SJSA1 (cell line): ENCODE data around the gene SEPSECS. TPM values are rescaled to one million over a fixed set of nuclear protein-coding genes. Genes with fewer than 3 reads are reported as not detected.

Experiments used
- DNase-seq, 2 experiments: peaks; one replicate each; pipeline ENCODE4 v3.0.0-alpha.2; 2015 to 2020; ENCODE audit warnings: low spot score in 2 of 2, low read depth in 1 of 2
- H3K27ac ChIP-seq: fragments of 250-450 bp; sonication (Bioruptor Pico); 2 replicates; pipeline ENCODE4 v1.5.1; 2020; ENCODE audit warnings: mild to moderate bottlenecking, moderate library complexity
- H3K27me3 ChIP-seq: fragments of 250-450 bp; sonication (Bioruptor Pico); replicated peaks from 2 replicates; pipeline ENCODE4 v1.5.1; 2020; ENCODE audit warnings: mild to moderate bottlenecking, moderate library complexity
- H3K36me3 ChIP-seq: fragments of 250-450 bp; sonication (Bioruptor Pico); 2 replicates; pipeline ENCODE4 v1.5.1; 2020; ENCODE audit warnings: mild to moderate bottlenecking
- H3K4me1 ChIP-seq: fragments of 250-450 bp; sonication (Bioruptor Pico); replicated peaks from 2 replicates; pipeline ENCODE4 v1.6.1; 2021; ENCODE audit warnings: mild to moderate bottlenecking
- H3K4me3 ChIP-seq: fragments of 250-450 bp; sonication (Bioruptor Pico); 2 replicates; pipeline ENCODE4 v1.5.1; 2020; ENCODE audit warnings: mild to moderate bottlenecking
- H3K9me3 ChIP-seq: fragments of 250-450 bp; sonication (Bioruptor Pico); replicated peaks from 2 replicates; pipeline ENCODE4 v1.5.1; 2020; ENCODE audit warnings: mild to moderate bottlenecking
- total RNA-seq: library from RNA; depleted of rRNA; stranded (reverse); fragments of >200 nt; shearing (Covaris generic); gene quantifications from 2 replicates; pipeline ENCODE4 v1.2.3, GENCODE V29; 2014

SEPSECS gene
- total RNA-seq, 1 experiment from 2014 or later = 5.6 TPM

- H3K4me1 ChIP-seq = peaks cover 19% of the 10 kb centered on the region
- H3K36me3 ChIP-seq = no peaks in the 10 kb centered on the region
- no peak overlapping the region for H3K27ac ChIP-seq
- H3K27me3 ChIP-seq = no peaks in the 10 kb centered on the region
- H3K4me3 ChIP-seq = no peak overlapping the region
- no peaks in the 10 kb centered on the region for H3K9me3 ChIP-seq
- DNase-seq = no peak
These were observed 9.2 kb upstream of the SEPSECS start for GRCh38 chr4:25169446-25169845.

DNA sequence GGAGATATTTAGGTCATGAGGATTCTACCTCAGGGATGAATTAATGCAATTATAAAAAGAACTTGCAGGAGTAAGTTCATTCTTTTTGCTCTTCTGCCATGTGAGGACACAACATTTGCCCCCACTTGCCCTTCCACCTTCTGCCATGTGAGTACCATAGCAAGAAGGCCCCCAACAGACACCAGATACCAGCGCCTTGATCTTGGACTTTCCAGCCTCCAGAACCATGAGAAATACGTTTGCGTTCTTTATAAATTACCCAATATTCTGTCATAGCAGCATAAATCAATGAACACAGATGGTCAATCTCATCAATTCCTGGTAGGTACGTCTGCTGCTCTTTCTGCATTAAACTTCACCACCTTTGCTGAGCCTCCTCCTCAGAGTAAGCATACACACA is 5.7 kb upstream of the SEPSECS start:
- Histone ChIP-seq H3K27me3 (no peaks in the 10 kb centered on the region), H3K4me1 (0 out of 2 replicates have a peak, but pooled peaks cover 7% of the 10 kb centered on the region), H3K9me3 (no peaks in the 10 kb centered on the region), H3K36me3 (no peaks in the 10 kb centered on the region), H3K27ac (no peak overlapping the region), H3K4me3 (no peak overlapping the region)
- no peak for DNase-seq

- Histone ChIP-seq H3K4me3 (no peak overlapping the region), H3K4me1 (0 out of 2 replicates have a peak, but pooled peaks cover 10% of the 10 kb centered on the region), H3K9me3 (no peaks in the 10 kb centered on the region), H3K36me3 (0 out of 2 replicates have a peak, but pooled peaks cover 3% of the 10 kb centered on the region), H3K27ac (no peak overlapping the region), H3K27me3 (no peaks in the 10 kb centered on the region)
- no peak for DNase-seq
These were observed 2.9 kb upstream of the SEPSECS start for GRCh38 chr4:25163196-25163595.

- 0 out of 2 replicates have a peak, but pooled peaks cover 10% of the 10 kb centered on the region for H3K4me1 ChIP-seq
- DNase-seq = no peak
- H3K27me3 ChIP-seq = no peaks in the 10 kb centered on the region
- 0 out of 2 replicates have a peak, but pooled peaks cover 3% of the 10 kb centered on the region for H3K36me3 ChIP-seq
- no peak overlapping the region for H3K27ac ChIP-seq
- H3K4me3 ChIP-seq = no peak overlapping the region
- H3K9me3 ChIP-seq = no peaks in the 10 kb centered on the region
These were observed 2.3 kb upstream of the SEPSECS start for GRCh38 chr4:25162566-25162965.

GRCh38 chr4:25161593-25161950 is 1.3 kb upstream of the SEPSECS start:
- Histone ChIP-seq H3K36me3 (0 out of 2 replicates have a peak, but pooled peaks cover 3% of the 10 kb centered on the region), H3K9me3 (no peaks in the 10 kb centered on the region), H3K4me1 (0 out of 2 replicates have a peak, but pooled peaks cover 10% of the 10 kb centered on the region), H3K27ac (peak overlapping the region; percentile 83), H3K4me3 (peak overlapping the region; percentile 81), H3K27me3 (no peaks in the 10 kb centered on the region)
- DNase-seq = peak in 1 of 2 experiments; percentile 26

GRCh38 chr4:25160714-25161592 is 704 bp upstream of the SEPSECS start:
- H3K27ac ChIP-seq = peak overlapping the region; percentile 83
- no peaks in the 10 kb centered on the region for H3K9me3 ChIP-seq
- peak overlapping the region; percentile 81 for H3K4me3 ChIP-seq
- H3K36me3 ChIP-seq = 0 out of 2 replicates have a peak, but pooled peaks cover 3% of the 10 kb centered on the region
- no peaks in the 10 kb centered on the region for H3K27me3 ChIP-seq
- 0 out of 2 replicates have a peak, but pooled peaks cover 10% of the 10 kb centered on the region for H3K4me1 ChIP-seq
- peak in 1 of 2 experiments; percentile 33 for DNase-seq

DNA sequence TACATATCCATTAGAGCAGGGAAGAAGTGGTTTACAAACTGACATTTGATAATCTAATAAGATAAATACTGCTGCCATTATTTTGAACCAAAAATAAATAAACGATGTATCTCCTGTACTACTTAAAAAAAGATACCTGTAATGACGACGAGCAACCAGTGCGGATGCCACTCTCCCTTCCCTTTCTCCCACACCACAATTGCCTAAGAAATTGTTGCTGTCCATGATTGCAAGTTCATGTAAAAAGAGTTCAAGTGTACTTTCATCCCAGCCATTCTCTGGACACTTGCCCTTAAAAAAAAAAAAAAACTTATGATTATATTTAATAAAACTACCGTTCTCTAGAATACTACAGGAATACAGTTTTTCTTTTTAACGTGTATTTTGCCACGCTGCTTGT is 1.4 kb downstream of the SEPSECS start:
- Histone ChIP-seq H3K9me3 (no peaks in the 10 kb centered on the region), H3K36me3 (0 out of 2 replicates have a peak, but pooled peaks cover 3% of the 10 kb centered on the region), H3K27ac (no peak overlapping the region), H3K4me1 (0 out of 2 replicates have a peak, but pooled peaks cover 10% of the 10 kb centered on the region), H3K4me3 (no peak overlapping the region), H3K27me3 (no peaks in the 10 kb centered on the region)
- DNase-seq = no peak

GRCh38 chr4:25157081-25157480 is 3.2 kb downstream of the SEPSECS start:
- H3K36me3 ChIP-seq = 0 out of 2 replicates have a peak, but pooled peaks cover 3% of the 10 kb centered on the region
- no peak for DNase-seq
- 0 out of 2 replicates have a peak, but pooled peaks cover 5% of the 10 kb centered on the region for H3K4me1 ChIP-seq
- H3K27ac ChIP-seq = no peak overlapping the region
- H3K9me3 ChIP-seq = no peaks in the 10 kb centered on the region
- H3K27me3 ChIP-seq = no peaks in the 10 kb centered on the region
- H3K4me3 ChIP-seq = no peak overlapping the region

- 0 out of 2 replicates have a peak, but pooled peaks cover 2% of the 10 kb centered on the region for H3K4me1 ChIP-seq
- H3K36me3 ChIP-seq = 0 out of 2 replicates have a peak, but pooled peaks cover 3% of the 10 kb centered on the region
- no peak overlapping the region for H3K27ac ChIP-seq
- H3K27me3 ChIP-seq = no peaks in the 10 kb centered on the region
- no peaks in the 10 kb centered on the region for H3K9me3 ChIP-seq
- no peak for DNase-seq
- H3K4me3 ChIP-seq = no peak overlapping the region
These were observed 4.3 kb downstream of the SEPSECS start for GRCh38 chr4:25155947-25156346.

DNA sequence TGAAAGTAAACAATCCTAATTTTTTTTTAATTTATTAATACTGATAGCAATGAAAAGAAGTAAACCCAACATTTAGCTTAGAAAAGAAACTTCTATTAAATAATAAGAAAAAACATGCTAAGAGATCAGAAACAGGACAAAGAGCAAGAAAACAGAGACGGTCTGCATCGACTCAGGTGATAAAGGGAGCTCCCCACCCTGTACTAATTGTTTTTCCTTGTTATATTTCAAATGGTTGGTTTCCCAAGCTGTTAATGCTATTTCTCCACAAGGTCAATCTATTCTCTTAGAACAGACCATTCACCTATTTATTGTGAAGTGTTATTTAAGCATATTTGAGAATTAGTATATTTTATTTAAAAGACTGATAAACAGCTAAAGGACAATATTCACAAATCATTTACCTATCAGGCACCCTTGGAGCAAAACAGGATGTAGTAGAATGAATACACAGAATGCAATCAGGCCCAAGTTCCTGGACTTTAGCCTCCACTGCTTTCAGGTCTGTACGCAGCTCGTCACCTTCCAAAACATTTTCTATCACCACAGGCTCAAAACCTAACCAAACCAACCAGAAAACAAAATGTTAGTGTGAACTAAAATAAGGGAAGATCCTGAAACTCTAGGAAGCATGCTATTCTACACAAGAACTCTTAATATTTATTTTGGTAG is 5.5 kb downstream of the SEPSECS start:
- no peak for DNase-seq
- no peaks in the 10 kb centered on the region for H3K9me3 ChIP-seq
- H3K4me3 ChIP-seq = no peak overlapping the region
- H3K36me3 ChIP-seq = no peaks in the 10 kb centered on the region
- H3K27me3 ChIP-seq = no peaks in the 10 kb centered on the region
- 0 out of 2 replicates have a peak, but pooled peaks cover 2% of the 10 kb centered on the region for H3K4me1 ChIP-seq
- H3K27ac ChIP-seq = no peak overlapping the region

DNA sequence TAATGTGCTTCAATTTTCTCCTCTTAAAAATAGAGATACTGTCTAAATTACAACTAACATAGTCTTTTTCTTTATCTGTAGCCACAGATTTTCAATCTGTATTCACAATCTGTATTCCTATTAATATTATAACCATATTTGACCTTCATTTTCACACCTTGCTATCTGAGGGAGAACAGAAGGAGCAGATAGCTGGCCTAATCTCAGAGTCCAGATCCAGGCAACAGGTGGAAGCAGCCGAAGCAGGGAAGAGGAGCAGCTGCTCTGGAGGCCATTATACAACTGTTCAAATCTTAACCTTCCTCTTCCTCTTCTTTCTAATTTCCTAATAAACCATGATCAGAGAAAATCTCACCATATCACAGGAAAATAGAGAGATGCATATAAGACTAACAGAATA is 14.2 kb downstream of the SEPSECS start:
- no peaks in the 10 kb centered on the region for H3K9me3 ChIP-seq
- H3K4me1 ChIP-seq = no peaks in the 10 kb centered on the region
- H3K27me3 ChIP-seq = no peaks in the 10 kb centered on the region
- H3K4me3 ChIP-seq = no peak overlapping the region
- DNase-seq = no peak
- no peak overlapping the region for H3K27ac ChIP-seq
- no peaks in the 10 kb centered on the region for H3K36me3 ChIP-seq

DNA sequence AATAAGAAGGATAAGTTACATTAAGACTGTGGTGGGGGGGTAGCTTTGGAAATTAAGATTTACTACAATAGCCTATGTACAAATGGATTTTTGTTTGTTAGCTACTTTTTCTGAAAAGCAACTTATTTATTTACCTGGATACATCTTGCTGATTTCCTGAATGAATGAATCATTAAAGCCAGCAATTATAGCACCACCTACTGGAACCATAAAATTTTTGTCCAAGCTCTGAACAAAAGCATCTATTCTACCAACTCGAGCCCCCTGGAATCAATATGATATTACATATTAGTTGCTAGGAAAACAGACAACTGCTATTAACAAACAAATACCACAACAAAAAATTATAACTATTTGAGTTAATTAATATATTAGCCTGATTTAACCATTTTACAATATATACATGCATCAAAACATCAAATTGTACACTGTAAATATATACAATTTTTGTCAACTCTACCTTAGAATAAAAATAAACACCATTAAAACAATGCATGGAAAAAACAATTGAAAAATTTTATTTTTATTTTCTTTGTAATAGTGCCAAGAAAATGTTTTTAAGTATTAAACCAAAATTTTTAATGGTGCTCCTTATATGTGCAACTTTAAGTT is 15.3 kb downstream of the SEPSECS start:
- Histone ChIP-seq H3K9me3 (no peaks in the 10 kb centered on the region), H3K27me3 (no peaks in the 10 kb centered on the region), H3K36me3 (no peaks in the 10 kb centered on the region), H3K4me3 (no peak overlapping the region), H3K4me1 (no peaks in the 10 kb centered on the region), H3K27ac (no peak overlapping the region)
- no peak for DNase-seq

DNA sequence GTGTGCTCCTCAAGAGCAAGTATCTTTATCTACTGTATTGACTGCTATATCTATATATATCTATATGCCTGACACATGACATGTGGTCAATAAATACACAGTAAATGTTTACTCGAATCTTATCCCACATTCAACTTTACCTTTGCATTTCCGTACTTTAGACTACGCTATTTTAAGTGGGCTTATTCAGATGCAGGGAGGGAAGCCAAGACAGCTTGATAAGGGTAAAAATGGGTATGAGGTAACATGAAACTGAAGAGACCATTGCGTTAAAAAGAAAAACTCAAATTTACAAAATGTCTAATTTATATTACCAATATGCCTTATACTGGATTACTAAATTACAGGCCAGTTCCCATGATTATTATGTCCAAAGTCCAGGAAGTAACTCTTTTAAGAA is 17.8 kb downstream of the SEPSECS start:
- H3K4me1 ChIP-seq = no peaks in the 10 kb centered on the region
- DNase-seq = no peak
- no peaks in the 10 kb centered on the region for H3K27me3 ChIP-seq
- H3K4me3 ChIP-seq = no peak overlapping the region
- no peaks in the 10 kb centered on the region for H3K9me3 ChIP-seq
- H3K36me3 ChIP-seq = no peaks in the 10 kb centered on the region
- H3K27ac ChIP-seq = no peak overlapping the region
